SU-DHL-6 (cell line): ENCODE data around the gene RBMS3.
"Not testable (repeated sequence)": the region's sequence is repeated elsewhere in the genome, so short reads cannot be mapped to it uniquely, and the experiment has no call there.

Experiments
- H2AFZ ChIP-seq: fragments of 200-600 bp; sonication (generic); 2 replicates; pipeline ENCODE4 v1.6.1; 2014; ENCODE audit warnings: low read depth, mild to moderate bottlenecking, moderate library complexity, mixed read lengths, antibody characterized with exemption, low read length; ENCODE audit not compliant: severe bottlenecking
- H3F3A ChIP-seq: fragments of 200-600 bp; shearing (Covaris generic); 2 replicates; pipeline ENCODE4 v1.6.0; 2016; ENCODE audit warnings: antibody characterized with exemption, mild to moderate bottlenecking; ENCODE audit not compliant: insufficient read depth
- H3K27ac ChIP-seq: fragments of 200-600 bp; sonication (generic); 2 replicates; pipeline ENCODE4 v1.5.1; 2016; ENCODE audit warnings: low read depth, mild to moderate bottlenecking, low read length, moderate library complexity, mixed read lengths
- H3K27me3 ChIP-seq: fragments of 200-600 bp; sonication (generic), shearing (Covaris generic); 2 replicates; pipeline ENCODE4 v1.6.0; 2014; ENCODE audit warnings: mild to moderate bottlenecking, low read length
- H3K36me3 ChIP-seq: fragments of 200-600 bp; sonication (generic); 2 replicates; pipeline ENCODE4 v1.6.1; 2014; ENCODE audit warnings: mild to moderate bottlenecking, low read length, mixed read lengths
- H3K4me2 ChIP-seq: fragments of 300-600, 200-600 bp; shearing (Covaris generic), sonication (generic); 2 replicates; pipeline ENCODE4 v1.6.0; 2014; ENCODE audit warnings: low read length, low read depth, mild to moderate bottlenecking; ENCODE audit not compliant: poor library complexity, severe bottlenecking
- H3K4me3 ChIP-seq: fragments of 200-600 bp; sonication (generic); 2 replicates; pipeline ENCODE4 v1.5.1; 2014; ENCODE audit warnings: antibody characterized with exemption, low read length, mild to moderate bottlenecking, mixed read lengths; ENCODE audit not compliant: insufficient read depth, poor library complexity, severe bottlenecking
- H3K79me2 ChIP-seq: fragments of 200-600 bp; sonication (generic); 2 replicates; pipeline ENCODE4 v1.6.1; 2014; ENCODE audit warnings: mild to moderate bottlenecking, low read length, moderate library complexity; ENCODE audit not compliant: insufficient read depth
- H3K9ac ChIP-seq: fragments of 200-600 bp; sonication (generic); 2 replicates; pipeline ENCODE4 v1.7.0; 2014; ENCODE audit warnings: mild to moderate bottlenecking, low read length
- H3K9me2 ChIP-seq: fragments of 200-600 bp; sonication (generic); replicated peaks from 2 replicates; pipeline ENCODE4 v1.6.1; 2014; ENCODE audit warnings: low read length; ENCODE audit not compliant: insufficient read depth
- H3K9me3 ChIP-seq: fragments of 200-600 bp; sonication (generic); 2 replicates; pipeline ENCODE4 v1.6.1; 2014; ENCODE audit warnings: low read length, mixed read lengths; ENCODE audit not compliant: insufficient read depth
- H4K20me1 ChIP-seq: fragments of 200-600 bp; sonication (generic); 2 replicates; pipeline ENCODE4 v1.6.1; 2014; ENCODE audit warnings: low read depth, mild to moderate bottlenecking, antibody characterized with exemption, low read length, moderate library complexity, mixed read lengths
- EZH2phosphoT487 ChIP-seq: fragments of 200-600 bp; sonication (generic), shearing (Covaris generic); conservative IDR thresholded peaks from 2 replicates; pipeline ENCODE4 v1.6.1; 2018; ENCODE audit warnings: mild to moderate bottlenecking, antibody characterized with exemption, low read length, moderate library complexity, mixed read lengths
- TF ChIP-seq, protein P1 (sequence below): fragments of 200-600 bp; sonication (generic); IDR thresholded peaks from one replicate; pipeline ENCODE4 v1.5.1; 2017; ENCODE audit warnings: antibody characterized with exemption, mild to moderate bottlenecking, low read length, moderate library complexity; ENCODE audit not compliant: insufficient read depth, poor library complexity, severe bottlenecking

The RBMS3 gene

DNA sequence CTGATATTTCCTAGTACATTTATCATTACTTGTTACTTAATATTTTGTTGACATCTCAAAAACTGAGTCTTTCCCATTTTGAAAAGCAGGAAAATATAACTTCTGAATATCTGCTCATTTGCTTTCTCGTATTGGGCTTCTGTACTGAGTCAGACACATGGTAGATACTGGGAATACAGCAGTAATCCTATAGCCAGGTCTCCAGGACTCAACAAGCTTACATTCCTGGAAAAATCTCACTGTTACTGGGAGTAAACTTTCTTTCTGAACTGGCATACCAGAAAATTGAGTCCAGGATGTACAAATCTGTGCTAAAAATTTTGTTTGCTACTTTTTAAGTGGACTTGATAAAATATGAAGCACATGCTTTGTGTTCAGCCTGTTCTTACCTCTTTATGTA lies 240.4 kb downstream of the RBMS3 start:
- Histone ChIP-seq H3K79me2 (no peaks in the 10 kb centered on the region), H3F3A (no peaks in the 10 kb centered on the region), H3K36me3 (no peaks in the 10 kb centered on the region), H2AFZ (no peak overlapping the region), H4K20me1 (no peaks in the 10 kb centered on the region), H3K9ac (no peak overlapping the region), H3K9me2 (no peaks in the 10 kb centered on the region), H3K9me3 (no peaks in the 10 kb centered on the region), H3K4me3 (no peak overlapping the region), H3K27me3 (no peaks in the 10 kb centered on the region), H3K27ac (no peak overlapping the region), H3K4me2 (no peak overlapping the region)
- TF ChIP-seq EZH2phosphoT487 = no peak
- TF ChIP-seq, protein P1, sequence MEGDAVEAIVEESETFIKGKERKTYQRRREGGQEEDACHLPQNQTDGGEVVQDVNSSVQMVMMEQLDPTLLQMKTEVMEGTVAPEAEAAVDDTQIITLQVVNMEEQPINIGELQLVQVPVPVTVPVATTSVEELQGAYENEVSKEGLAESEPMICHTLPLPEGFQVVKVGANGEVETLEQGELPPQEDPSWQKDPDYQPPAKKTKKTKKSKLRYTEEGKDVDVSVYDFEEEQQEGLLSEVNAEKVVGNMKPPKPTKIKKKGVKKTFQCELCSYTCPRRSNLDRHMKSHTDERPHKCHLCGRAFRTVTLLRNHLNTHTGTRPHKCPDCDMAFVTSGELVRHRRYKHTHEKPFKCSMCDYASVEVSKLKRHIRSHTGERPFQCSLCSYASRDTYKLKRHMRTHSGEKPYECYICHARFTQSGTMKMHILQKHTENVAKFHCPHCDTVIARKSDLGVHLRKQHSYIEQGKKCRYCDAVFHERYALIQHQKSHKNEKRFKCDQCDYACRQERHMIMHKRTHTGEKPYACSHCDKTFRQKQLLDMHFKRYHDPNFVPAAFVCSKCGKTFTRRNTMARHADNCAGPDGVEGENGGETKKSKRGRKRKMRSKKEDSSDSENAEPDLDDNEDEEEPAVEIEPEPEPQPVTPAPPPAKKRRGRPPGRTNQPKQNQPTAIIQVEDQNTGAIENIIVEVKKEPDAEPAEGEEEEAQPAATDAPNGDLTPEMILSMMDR = no peak

- Histone ChIP-seq H3F3A (no peaks in the 10 kb centered on the region), H3K9me2 (no peaks in the 10 kb centered on the region), H3K4me3 (no peak overlapping the region), H3K9me3 (no peaks in the 10 kb centered on the region), H3K27me3 (no peaks in the 10 kb centered on the region), H3K27ac (no peak overlapping the region), H3K79me2 (no peaks in the 10 kb centered on the region), H3K36me3 (no peaks in the 10 kb centered on the region), H4K20me1 (no peaks in the 10 kb centered on the region), H3K4me2 (no peak overlapping the region), H2AFZ (no peak overlapping the region), H3K9ac (no peak overlapping the region)
- TF ChIP-seq, protein P1 = no peak
- TF ChIP-seq EZH2phosphoT487 = no peak
Measured at GRCh38 chr3:29521751-29522150, 240.9 kb downstream of the RBMS3 start.

GRCh38 chr3:29524433-29524832 lies 243.6 kb downstream of the RBMS3 start:
- H3K4me2 ChIP-seq, H3K79me2 ChIP-seq, H3K9me3 ChIP-seq: not testable (repeated sequence)

DNA sequence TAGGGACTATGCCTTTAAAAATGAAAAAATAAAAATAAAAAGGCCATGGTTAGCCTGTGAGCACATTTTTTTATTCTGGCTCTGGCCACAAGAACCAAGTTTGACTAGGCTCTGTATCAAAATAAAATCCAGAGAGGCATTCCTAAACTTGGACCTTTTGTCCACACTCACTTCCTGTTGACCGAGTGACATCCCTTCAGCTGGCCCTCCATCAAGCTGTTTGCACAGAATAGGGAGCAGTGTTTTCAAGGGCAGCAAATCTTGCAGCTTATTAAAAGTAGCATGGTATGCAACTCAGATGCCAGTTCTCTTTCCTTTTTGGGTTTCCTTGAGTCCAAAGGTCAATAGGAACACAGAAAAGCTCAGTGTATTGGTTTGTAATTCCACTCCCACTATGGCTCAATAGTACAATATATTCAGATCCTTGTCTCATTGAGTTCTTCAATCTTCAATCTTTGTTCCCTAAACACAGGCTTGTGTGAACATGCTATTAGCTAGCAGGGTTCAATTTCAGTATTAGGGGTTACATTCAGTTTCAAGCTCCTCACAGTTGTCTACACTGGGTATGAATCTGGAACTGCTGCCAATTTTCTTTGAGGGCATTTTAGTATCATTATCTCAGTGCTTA lies 244.5 kb downstream of the RBMS3 start:
- no peaks in the 10 kb centered on the region for H3K27me3 ChIP-seq
- H3K79me2 ChIP-seq = no peaks in the 10 kb centered on the region
- H4K20me1 ChIP-seq = no peaks in the 10 kb centered on the region
- H3K9me3 ChIP-seq = no peaks in the 10 kb centered on the region
- no peak overlapping the region for H3K4me3 ChIP-seq
- no peak overlapping the region for H3K9ac ChIP-seq
- no peaks in the 10 kb centered on the region for H3F3A ChIP-seq
- no peak overlapping the region for H3K4me2 ChIP-seq
- no peaks in the 10 kb centered on the region for H3K36me3 ChIP-seq
- no peak overlapping the region for H3K27ac ChIP-seq
- H2AFZ ChIP-seq = no peak overlapping the region
- no peaks in the 10 kb centered on the region for H3K9me2 ChIP-seq
- TF ChIP-seq, protein P1 = no peak
- no peak for TF ChIP-seq EZH2phosphoT487

More at GRCh38 chr3:29524433-29524832, 243.6 kb downstream of the RBMS3 start:
- H3K9me2 ChIP-seq, H3K27ac ChIP-seq, H2AFZ ChIP-seq, H4K20me1 ChIP-seq, H3K9ac ChIP-seq, H3K4me3 ChIP-seq, H3K27me3 ChIP-seq, H3K36me3 ChIP-seq, H3F3A ChIP-seq: not testable (repeated sequence)
